Measurements from ENCODE around the gene ESPNL.
"Not testable (repeated sequence)": the region's sequence is repeated elsewhere in the genome, so short reads cannot be mapped to it uniquely, and the experiment has no call there.

ESPNL gene

GRCh38 chr2:238170386-238171071 lies 70.4 kb downstream of the ESPNL start:
- no peaks in the 10 kb centered on the region for H3K9me3 ChIP-seq (replicated peaks; ENCODE audit: low read length)
- peaks cover 66% of the 10 kb centered on the region for H3K36me3 ChIP-seq (ENCODE audit: insufficient read depth, low read length)
- peak overlapping the region; percentile 4 for H3K4me3 ChIP-seq (ENCODE audit: low read length)
- H3K4me1 ChIP-seq (ENCODE audit: control insufficient read depth, insufficient read depth, low read length), result peaks cover 41% of the 10 kb centered on the region
- H3K27me3 ChIP-seq (ENCODE audit: control insufficient read depth, insufficient read depth, low read length), result no peaks in the 10 kb centered on the region
- peak overlapping the region; percentile 42 for H3K4me2 ChIP-seq (ENCODE audit: low read length)
- peak overlapping the region; percentile 45 for H3K9ac ChIP-seq (ENCODE audit: low read depth, low read length)

GRCh38 chr2:238171072-238171431 lies 70.9 kb downstream of the ESPNL start:
- not testable (repeated sequence) for H3K4me3 ChIP-seq (ENCODE audit: low read length); H3K27me3 ChIP-seq (ENCODE audit: control insufficient read depth, insufficient read depth, low read length); H3K4me2 ChIP-seq (ENCODE audit: low read length); H3K9me3 ChIP-seq (replicated peaks; ENCODE audit: low read length)
- H3K4me1 ChIP-seq (ENCODE audit: control insufficient read depth, insufficient read depth, low read length), result peaks cover 41% of the 10 kb centered on the region
- H3K9ac ChIP-seq (ENCODE audit: low read depth, low read length), result peak overlapping the region; percentile 45
- H3K36me3 ChIP-seq (ENCODE audit: insufficient read depth, low read length), result peaks cover 69% of the 10 kb centered on the region

DNA sequence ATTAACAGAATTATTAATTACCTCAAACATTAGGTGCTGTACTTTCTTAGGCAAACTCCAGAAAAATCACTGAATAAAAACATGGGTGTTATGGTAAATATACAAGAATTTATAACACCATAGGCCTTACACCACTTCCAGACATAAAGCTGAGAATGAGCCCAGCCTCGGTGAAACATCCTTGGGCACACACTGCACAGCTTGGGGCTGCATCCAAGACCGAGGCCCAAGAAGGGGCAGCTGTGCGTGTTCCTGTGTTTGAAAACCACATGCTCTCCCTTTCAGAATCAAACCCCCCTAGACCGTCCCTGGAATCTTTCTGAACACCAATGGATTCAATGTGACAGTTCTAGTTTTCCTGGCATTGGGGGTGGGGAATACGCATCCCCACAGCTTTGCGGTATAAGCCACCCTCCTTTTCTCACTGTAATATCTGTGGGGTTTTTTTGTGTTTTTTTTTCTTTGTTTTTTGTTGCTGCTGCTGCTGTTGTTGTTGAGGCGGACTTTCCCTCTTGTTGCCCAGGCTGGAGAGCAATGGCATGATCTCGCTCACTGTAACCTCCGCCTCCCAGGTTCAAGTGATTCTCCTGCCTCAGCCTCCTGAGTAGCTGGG lies 71.5 kb downstream of the ESPNL start:
- H3K4me3 ChIP-seq (ENCODE audit: low read length), result no peak overlapping the region
- H3K9me3 ChIP-seq (replicated peaks; ENCODE audit: low read length), result no peaks in the 10 kb centered on the region
- no peak overlapping the region for H3K4me2 ChIP-seq (ENCODE audit: low read length)
- peaks cover 72% of the 10 kb centered on the region for H3K36me3 ChIP-seq (ENCODE audit: insufficient read depth, low read length)
- H3K4me1 ChIP-seq (ENCODE audit: control insufficient read depth, insufficient read depth, low read length), result peaks cover 41% of the 10 kb centered on the region
- no peak overlapping the region for H3K9ac ChIP-seq (ENCODE audit: low read depth, low read length)
- no peaks in the 10 kb centered on the region for H3K27me3 ChIP-seq (ENCODE audit: control insufficient read depth, insufficient read depth, low read length)

DNA sequence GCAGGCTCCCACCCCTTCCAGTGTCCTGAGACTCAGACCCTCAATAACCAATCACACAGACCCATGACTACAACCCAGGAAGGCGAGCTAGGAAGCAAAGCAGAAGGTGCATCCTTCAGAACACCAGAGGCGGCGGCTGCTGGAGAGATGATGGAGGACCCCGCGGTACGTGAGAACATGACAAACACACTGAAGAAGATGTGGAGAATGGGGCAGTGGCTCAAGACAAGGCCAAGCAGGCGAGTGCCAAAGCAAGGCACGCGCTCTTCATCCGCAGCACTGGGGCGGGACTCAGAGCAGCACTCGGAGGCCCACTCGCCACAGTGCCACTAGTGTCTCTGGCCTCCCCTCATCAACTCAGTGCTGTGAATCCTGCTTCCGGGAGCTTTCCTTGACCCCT lies 72.3 kb downstream of the ESPNL start:
- Histone ChIP-seq H3K4me1 (ENCODE audit: control insufficient read depth, insufficient read depth, low read length) (peaks cover 39% of the 10 kb centered on the region), H3K36me3 (ENCODE audit: insufficient read depth, low read length) (peaks cover 77% of the 10 kb centered on the region), H3K27me3 (ENCODE audit: control insufficient read depth, insufficient read depth, low read length) (no peaks in the 10 kb centered on the region), H3K4me3 (ENCODE audit: low read length) (no peak overlapping the region), H3K9ac (ENCODE audit: low read depth, low read length) (no peak overlapping the region), H3K4me2 (ENCODE audit: low read length) (no peak overlapping the region), H3K9me3 (replicated peaks; ENCODE audit: low read length) (no peaks in the 10 kb centered on the region)

DNA sequence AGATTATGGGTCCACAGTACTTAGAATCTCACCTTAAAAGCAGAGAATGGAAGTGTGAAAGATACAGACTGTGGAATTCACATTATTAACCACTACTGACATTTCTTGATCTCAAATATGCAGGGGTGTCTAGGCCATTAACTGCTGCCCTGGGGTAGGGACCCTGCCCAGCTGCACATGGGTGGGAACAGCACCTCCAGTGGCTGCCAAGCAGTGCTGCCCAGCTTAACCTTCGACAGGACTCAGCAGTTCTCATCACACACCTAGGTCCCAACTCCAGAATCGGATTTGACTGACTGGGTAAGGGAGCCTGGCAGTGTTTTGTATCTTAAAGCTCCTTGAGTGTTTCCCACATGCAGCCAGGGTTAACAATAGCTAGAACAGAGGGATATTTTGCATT lies 73.6 kb downstream of the ESPNL start:
- H3K27me3 ChIP-seq (ENCODE audit: control insufficient read depth, insufficient read depth, low read length), result no peaks in the 10 kb centered on the region
- no peak overlapping the region for H3K4me3 ChIP-seq (ENCODE audit: low read length)
- no peak overlapping the region for H3K4me2 ChIP-seq (ENCODE audit: low read length)
- H3K36me3 ChIP-seq (ENCODE audit: insufficient read depth, low read length), result peaks cover 78% of the 10 kb centered on the region
- H3K9me3 ChIP-seq (replicated peaks; ENCODE audit: low read length), result no peaks in the 10 kb centered on the region
- peaks cover 27% of the 10 kb centered on the region for H3K4me1 ChIP-seq (ENCODE audit: control insufficient read depth, insufficient read depth, low read length)
- no peak overlapping the region for H3K9ac ChIP-seq (ENCODE audit: low read depth, low read length)

GRCh38 chr2:238174291-238174690 lies 74.2 kb downstream of the ESPNL start:
- H3K36me3 ChIP-seq (ENCODE audit: insufficient read depth, low read length), result peaks cover 79% of the 10 kb centered on the region
- no peaks in the 10 kb centered on the region for H3K27me3 ChIP-seq (ENCODE audit: control insufficient read depth, insufficient read depth, low read length)
- no peak overlapping the region for H3K9ac ChIP-seq (ENCODE audit: low read depth, low read length)
- H3K4me1 ChIP-seq (ENCODE audit: control insufficient read depth, insufficient read depth, low read length), result peaks cover 21% of the 10 kb centered on the region
- H3K4me3 ChIP-seq (ENCODE audit: low read length), result no peak overlapping the region
- H3K4me2 ChIP-seq (ENCODE audit: low read length), result no peak overlapping the region
- H3K9me3 ChIP-seq (replicated peaks; ENCODE audit: low read length), result no peaks in the 10 kb centered on the region

DNA sequence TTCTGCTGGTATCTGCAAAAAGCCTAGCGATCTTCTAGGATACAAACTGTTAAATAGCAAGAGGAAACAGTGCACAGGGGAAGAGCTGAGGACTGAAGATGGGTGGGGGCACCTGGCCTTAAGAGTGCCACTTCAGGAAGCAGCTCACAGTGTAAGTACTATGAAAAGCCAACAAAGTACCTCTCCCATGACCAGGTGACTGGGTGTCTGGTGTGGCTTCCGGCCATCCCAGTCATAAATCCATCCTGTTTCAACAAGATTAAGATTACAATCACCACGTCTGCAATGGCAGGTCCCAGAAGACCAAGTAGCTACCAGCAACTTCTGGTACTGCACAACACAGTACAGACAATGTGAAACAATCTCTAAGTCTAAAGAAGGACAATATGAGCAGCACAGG lies 74.6 kb downstream of the ESPNL start:
- H3K4me2 ChIP-seq (ENCODE audit: low read length), result no peak overlapping the region
- peaks cover 83% of the 10 kb centered on the region for H3K36me3 ChIP-seq (ENCODE audit: insufficient read depth, low read length)
- H3K9ac ChIP-seq (ENCODE audit: low read depth, low read length), result no peak overlapping the region
- peaks cover 17% of the 10 kb centered on the region for H3K4me1 ChIP-seq (ENCODE audit: control insufficient read depth, insufficient read depth, low read length)
- no peaks in the 10 kb centered on the region for H3K27me3 ChIP-seq (ENCODE audit: control insufficient read depth, insufficient read depth, low read length)
- no peaks in the 10 kb centered on the region for H3K9me3 ChIP-seq (replicated peaks; ENCODE audit: low read length)
- no peak overlapping the region for H3K4me3 ChIP-seq (ENCODE audit: low read length)

DNA sequence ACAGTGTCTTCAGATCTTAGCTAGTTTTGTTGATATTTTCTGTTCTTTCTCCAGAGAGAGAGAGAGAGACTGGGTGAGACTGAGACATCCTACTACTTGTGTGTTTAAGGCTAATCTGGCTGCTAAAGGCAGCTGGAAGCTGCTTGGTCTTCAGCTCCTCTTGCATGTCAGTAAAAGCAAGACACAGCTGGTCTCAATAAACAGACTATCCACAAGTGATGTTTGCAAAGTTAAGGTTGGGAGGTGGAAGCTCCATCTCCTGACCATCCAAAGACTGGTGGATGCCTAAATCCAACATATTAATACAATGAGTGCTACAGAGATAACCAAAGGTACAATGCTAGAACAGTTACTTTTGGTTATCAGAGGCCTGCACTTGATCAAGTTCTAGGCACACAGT lies 76.5 kb downstream of the ESPNL start:
- Histone ChIP-seq H3K4me3 (ENCODE audit: low read length) (no peak overlapping the region), H3K4me2 (ENCODE audit: low read length) (no peak overlapping the region), H3K4me1 (ENCODE audit: control insufficient read depth, insufficient read depth, low read length) (peaks cover 2% of the 10 kb centered on the region), H3K9me3 (replicated peaks; ENCODE audit: low read length) (no peaks in the 10 kb centered on the region), H3K9ac (ENCODE audit: low read depth, low read length) (no peak overlapping the region), H3K36me3 (ENCODE audit: insufficient read depth, low read length) (peaks cover 89% of the 10 kb centered on the region), H3K27me3 (ENCODE audit: control insufficient read depth, insufficient read depth, low read length) (no peaks in the 10 kb centered on the region)

DNA sequence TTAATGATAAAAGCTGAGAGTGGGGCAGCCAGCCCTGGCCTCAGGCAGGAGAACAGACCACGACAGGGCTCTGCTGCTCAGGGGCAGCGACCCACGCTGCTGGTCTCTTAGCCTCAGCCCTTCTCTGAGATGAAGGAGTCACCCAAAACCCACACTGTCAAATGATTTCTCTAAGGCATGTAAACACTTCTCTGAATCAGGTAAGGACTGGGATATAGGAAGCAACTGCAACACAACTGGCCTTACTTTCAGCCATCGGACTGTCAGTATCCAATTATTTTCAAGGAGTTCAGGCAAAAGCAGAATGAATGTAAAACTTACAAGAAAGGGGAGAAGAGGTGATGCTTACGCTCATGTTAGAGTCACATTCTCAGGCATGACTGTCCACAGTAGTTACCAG lies 80.4 kb downstream of the ESPNL start:
- H3K27me3 ChIP-seq (ENCODE audit: control insufficient read depth, insufficient read depth, low read length), result no peaks in the 10 kb centered on the region
- no peak overlapping the region for H3K4me3 ChIP-seq (ENCODE audit: low read length)
- H3K4me1 ChIP-seq (ENCODE audit: control insufficient read depth, insufficient read depth, low read length), result no peaks in the 10 kb centered on the region
- peaks cover 87% of the 10 kb centered on the region for H3K36me3 ChIP-seq (ENCODE audit: insufficient read depth, low read length)
- H3K9ac ChIP-seq (ENCODE audit: low read depth, low read length), result no peak overlapping the region
- H3K9me3 ChIP-seq (replicated peaks; ENCODE audit: low read length), result no peaks in the 10 kb centered on the region
- H3K4me2 ChIP-seq (ENCODE audit: low read length), result no peak overlapping the region

DNA sequence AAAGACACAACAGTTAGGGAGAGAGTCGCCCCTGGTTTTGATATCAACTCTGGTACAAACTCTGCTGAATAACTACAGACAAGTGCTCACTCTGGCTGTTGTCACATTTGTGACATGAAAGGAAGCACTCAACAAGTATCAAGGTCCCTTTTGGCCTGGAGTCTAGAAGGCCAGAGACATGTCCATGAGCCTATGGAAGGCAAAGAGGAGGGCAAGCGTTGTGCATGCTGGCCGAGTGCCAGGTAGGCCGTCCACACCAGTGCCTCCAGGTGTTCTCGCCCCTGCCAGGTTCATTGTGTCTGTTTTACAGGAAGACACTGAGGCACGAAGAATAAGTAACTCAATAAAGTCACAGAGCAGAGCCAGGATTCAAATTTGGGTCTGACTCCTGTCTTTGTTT lies 82.2 kb downstream of the ESPNL start:
- H3K4me1 ChIP-seq (ENCODE audit: control insufficient read depth, insufficient read depth, low read length), result no peaks in the 10 kb centered on the region
- no peak overlapping the region for H3K4me3 ChIP-seq (ENCODE audit: low read length)
- H3K9me3 ChIP-seq (replicated peaks; ENCODE audit: low read length), result no peaks in the 10 kb centered on the region
- H3K4me2 ChIP-seq (ENCODE audit: low read length), result no peak overlapping the region
- H3K9ac ChIP-seq (ENCODE audit: low read depth, low read length), result no peak overlapping the region
- H3K36me3 ChIP-seq (ENCODE audit: insufficient read depth, low read length), result peaks cover 93% of the 10 kb centered on the region
- H3K27me3 ChIP-seq (ENCODE audit: control insufficient read depth, insufficient read depth, low read length), result no peaks in the 10 kb centered on the region

Data from skeletal muscle satellite cell (primary cell).